HepG2 (cell line): ENCODE data around the gene PRTN3. TPM values are rescaled to one million over a fixed set of nuclear protein-coding genes. Genes with fewer than 3 reads are reported as not detected.

Experiments
- ATAC-seq: fragments of 200-7000 bp; cut with Tn5 transposase; 3 replicates; pipeline ENCODE4 v1.9.1; 2020; ENCODE audit warnings: mild to moderate bottlenecking, moderate library complexity
- BruUV-seq: library from RNA; stranded (reverse); fragments of 400-500 nt; replicated peaks from 2 replicates; lab custom pipeline; 2021; lab: Mats Ljungman, UMichigan
- CTCF ChIA-PET: fragments of 300-600 bp; formaldehyde crosslinking; extraction: SDS; loops from one replicate; lab custom pipeline; 2021; ENCODE audit warnings: low total read pairs, inconsistent platforms, low intra/inter-chr PET ratio; lab: Yijun Ruan, JAX
- POLR2A ChIA-PET: fragments of 350-600 bp; sonication (Branson Sonifier 250); formaldehyde crosslinking; loops from one replicate; lab custom pipeline; 2020; ENCODE audit warnings: antibody characterized with exemption, inconsistent platforms; lab: Yijun Ruan, JAX
- DNase-seq: peaks from one replicate; pipeline ENCODE4 v3.0.0-alpha.2; 2015; ENCODE audit warnings: low spot score
- FAIRE-seq: peaks from 3 replicates; lab custom pipeline; 2011; peaks lifted over from hg19 to GRCh38; lab: Jason Lieb, UNC
- H2AFZ ChIP-seq: one replicate; pipeline ENCODE4 v1.6.1; 2011; ENCODE audit warnings: low read length, inconsistent platforms
- H3K27ac ChIP-seq: fragments of 300-600 bp; 3 replicates; pipeline ENCODE4 v1.8.0; 2011; ENCODE audit warnings: mixed run types, mild to moderate bottlenecking, mixed read lengths, low read length, inconsistent platforms; ENCODE audit not compliant: insufficient read depth; ENCODE audit errors: extremely low read length
- H3K27me3 ChIP-seq, 2 experiments: fragments of 200-600 bp in 1 of 2; 2 replicates in 1 of 2; 3 replicates in 1 of 2; pipeline versions ENCODE4 v1.6.0 to v1.8.0; 2011; ENCODE audit warnings: low read length in 2 of 2, mild to moderate bottlenecking in 2 of 2, moderate library complexity in 2 of 2, inconsistent platforms in 1 of 2; ENCODE audit not compliant: insufficient read depth in 2 of 2, control insufficient read depth in 1 of 2
- H3K36me3 ChIP-seq, 2 experiments: fragments of 200-600 bp in 1 of 2; replicated peaks in 1 of 2; 2 replicates in 1 of 2; 3 replicates in 1 of 2; pipeline versions ENCODE4 v1.5.1 to v1.8.0; 2011; ENCODE audit warnings: low read length in 2 of 2, inconsistent platforms in 1 of 2; ENCODE audit not compliant: insufficient read depth in 2 of 2, control insufficient read depth in 1 of 2
- H3K4me1 ChIP-seq: 2 replicates; pipeline ENCODE4 v1.5.1; 2012; ENCODE audit warnings: low read length, inconsistent platforms; ENCODE audit not compliant: insufficient read depth
- H3K4me2 ChIP-seq: 2 replicates; pipeline ENCODE4 v1.6.0; 2011; ENCODE audit warnings: low read depth, low read length, inconsistent platforms
- H3K4me3 ChIP-seq, 3 experiments: fragments of 200-600 bp in 1 of 3; sonication (generic), shearing (Covaris generic) in 1 of 3; replicated peaks in 1 of 3; 2 replicates each; pipeline ENCODE4 v1.5.1; 2011 to 2016; ENCODE audit warnings: low read length in 3 of 3, inconsistent platforms in 2 of 3, low read depth in 2 of 3, mild to moderate bottlenecking in 2 of 3, control low read depth in 1 of 3, mixed read lengths in 1 of 3; ENCODE audit not compliant: insufficient read depth in 1 of 3
- H3K79me2 ChIP-seq: one replicate; pipeline ENCODE4 v1.6.1; 2011; ENCODE audit warnings: low read length, inconsistent platforms; ENCODE audit not compliant: insufficient read depth
- H3K9ac ChIP-seq: 2 replicates; pipeline ENCODE4 v1.6.0; 2011; ENCODE audit warnings: mild to moderate bottlenecking, low read depth, low read length, inconsistent platforms; ENCODE audit not compliant: insufficient read depth
- H3K9me3 ChIP-seq: 2 replicates; pipeline ENCODE4 v1.5.1; 2012; ENCODE audit warnings: mild to moderate bottlenecking, low read length
- H4K20me1 ChIP-seq: 2 replicates; pipeline ENCODE4 v1.6.0; 2011; ENCODE audit warnings: inconsistent platforms, mild to moderate bottlenecking, low read length, moderate library complexity; ENCODE audit not compliant: insufficient read depth
- CC2D1A ChIP-seq: sonication (generic); formaldehyde crosslinking; IDR thresholded peaks from 2 replicates; pipeline ENCODE4 v1.8.1; 2023; ENCODE audit warnings: mild to moderate bottlenecking, missing genetic modification reagents
- CENPX ChIP-seq: sonication (generic); formaldehyde crosslinking; IDR thresholded peaks from 2 replicates; pipeline ENCODE4 v1.9.0; 2021; ENCODE audit warnings: mild to moderate bottlenecking, missing genetic modification reagents, moderate library complexity
- DMAP1 ChIP-seq: IDR thresholded peaks from 2 replicates; pipeline ENCODE4 v1.6.1; 2016
- HDAC1 ChIP-seq: sonication (generic); formaldehyde crosslinking; IDR thresholded peaks from 2 replicates; pipeline ENCODE4 v1.5.1; 2020; ENCODE audit warnings: mild to moderate bottlenecking, missing genetic modification reagents
- NKX3-1 ChIP-seq: sonication (generic); formaldehyde crosslinking; IDR thresholded peaks from 2 replicates; pipeline ENCODE4 v1.5.0; 2020; ENCODE audit warnings: missing genetic modification reagents
- NR2F2 ChIP-seq: IDR thresholded peaks from 2 replicates; pipeline ENCODE4 v1.6.1; 2012; ENCODE audit warnings: low read depth, inconsistent platforms, borderline replicate concordance
- NR3C1 ChIP-seq: sonication (generic); formaldehyde crosslinking; IDR thresholded peaks from 2 replicates; pipeline ENCODE4 v1.4.0; 2020; ENCODE audit warnings: missing genetic modification reagents
- PITX1 ChIP-seq: sonication (generic); formaldehyde crosslinking; IDR thresholded peaks from 2 replicates; pipeline ENCODE4 v1.5.1; 2020; ENCODE audit warnings: mild to moderate bottlenecking, missing genetic modification reagents
- RXRB ChIP-seq: IDR thresholded peaks from 2 replicates; pipeline ENCODE4 v1.6.1; 2016; ENCODE audit warnings: borderline replicate concordance, missing genetic modification reagents, missing compliant biosample characterization
- SP1 ChIP-seq, 2 experiments: fragments of 450-650 bp in 1 of 2; sonication (generic) in 1 of 2; formaldehyde crosslinking in 1 of 2; IDR thresholded peaks; 2 replicates each; pipeline versions ENCODE4 v1.4.0 to v1.6.1; 2016 to 2020; ENCODE audit warnings: missing genetic modification reagents in 1 of 2
- TCF12 ChIP-seq, 2 experiments: fragments of 450-650 bp in 1 of 2; sonication (generic) in 1 of 2; formaldehyde crosslinking in 1 of 2; IDR thresholded peaks; 2 replicates each; pipeline versions ENCODE4 v1.6.1 to v1.8.0; 2017 to 2022; ENCODE audit warnings: antibody characterized with exemption in 1 of 2, mild to moderate bottlenecking in 1 of 2, missing genetic modification reagents in 1 of 2, moderate library complexity in 1 of 2
- TRIM24 ChIP-seq: sonication (generic); formaldehyde crosslinking; IDR thresholded peaks from 2 replicates; pipeline ENCODE4 v1.8.0; 2022; ENCODE audit warnings: mild to moderate bottlenecking, missing genetic modification reagents
- ZBTB7A ChIP-seq: sonication (generic); formaldehyde crosslinking; IDR thresholded peaks from 2 replicates; pipeline ENCODE4 v1.8.0; 2022; ENCODE audit warnings: mild to moderate bottlenecking, missing genetic modification reagents
- ZNF30 ChIP-seq: sonication (generic); formaldehyde crosslinking; IDR thresholded peaks from 2 replicates; pipeline ENCODE4 v1.5.0; 2020; ENCODE audit warnings: mild to moderate bottlenecking, missing genetic modification reagents
- ZNF354B ChIP-seq: sonication (generic); formaldehyde crosslinking; IDR thresholded peaks from 2 replicates; pipeline ENCODE4 v1.8.0; 2022; ENCODE audit warnings: mild to moderate bottlenecking, missing genetic modification reagents
- ZNF44 ChIP-seq: sonication (generic); formaldehyde crosslinking; IDR thresholded peaks from 2 replicates; pipeline ENCODE4 v1.5.1; 2020; ENCODE audit warnings: mild to moderate bottlenecking, missing genetic modification reagents
- ZNF883 ChIP-seq: sonication (generic); formaldehyde crosslinking; IDR thresholded peaks from 2 replicates; pipeline ENCODE4 v1.5.1; 2020; ENCODE audit warnings: mild to moderate bottlenecking, missing genetic modification reagents; ENCODE audit errors: not compliant biosample characterization
- WGBS: methylation state at CpG from one replicate; pipeline ENCODE4 v1.1.6; 2017; ENCODE audit warnings: low lambda C conversion rate; 5-methylcytosine and 5-hydroxymethylcytosine counted together
- in situ Hi-C: cut with HindIII; loops from 2 replicates; pipeline ENCODE4 v1.10.0; 2017; ENCODE audit warnings: low pct_unique_long_range_greater_than_20kb; ENCODE audit not compliant: extremely low pct_ligation_motif_present
- intact Hi-C: fragments of 100-400 bp; cut with micrococcal nuclease; formaldehyde crosslinking; loops from one replicate; pipeline ENCODE4 v1.10.0; 2022; ENCODE audit not compliant: unreplicated experiment
- polyA plus RNA-seq, 8 experiments: library from polyadenylated mRNA; depleted of rRNA in 3 of 8; stranded (reverse) in 7 of 8; unstranded in 1 of 8; fragments of >200 nt; fragmentation: Illumina TruSeq in 4 of 8; extraction: Trizol in 4 of 8; gene quantifications; 2 replicates each; pipeline versions ENCODE4 v1.2.1 to v1.2.3, GENCODE V29; 2011 to 2016; ENCODE audit warnings: low read depth in 4 of 8, missing spikeins in 1 of 8, mixed read lengths in 1 of 8; ENCODE audit not compliant: insufficient read depth in 1 of 8
- total RNA-seq, 5 experiments: library from RNA; depleted of rRNA; stranded (reverse); fragments of >200 nt; fragmentation: Illumina TruSeq; extraction: Trizol; gene quantifications; 2 replicates each; pipeline ENCODE4 v1.2.3, GENCODE V29; 2016; ENCODE audit warnings: low read depth in 1 of 5
- TF ChIP-seq, protein P1 (sequence below): sonication (generic); formaldehyde crosslinking; IDR thresholded peaks from 2 replicates; pipeline ENCODE4 v1.5.0; 2020; ENCODE audit warnings: missing genetic modification reagents
- TF ChIP-seq, protein P2 (sequence below): sonication (generic); formaldehyde crosslinking; IDR thresholded peaks from 2 replicates; pipeline ENCODE4 v1.8.0; 2023; ENCODE audit warnings: mild to moderate bottlenecking, missing genetic modification reagents
- TF ChIP-seq, protein P3 (sequence below): sonication (generic); formaldehyde crosslinking; IDR thresholded peaks from 2 replicates; pipeline ENCODE4 v1.4.0; 2020; ENCODE audit warnings: missing genetic modification reagents

Gene PRTN3
- total and polyA plus RNA-seq, 2 of the 13 experiments (the other 11 are each of a cell fraction or from before 2014, with no cell fraction given) = not detected

DNA sequence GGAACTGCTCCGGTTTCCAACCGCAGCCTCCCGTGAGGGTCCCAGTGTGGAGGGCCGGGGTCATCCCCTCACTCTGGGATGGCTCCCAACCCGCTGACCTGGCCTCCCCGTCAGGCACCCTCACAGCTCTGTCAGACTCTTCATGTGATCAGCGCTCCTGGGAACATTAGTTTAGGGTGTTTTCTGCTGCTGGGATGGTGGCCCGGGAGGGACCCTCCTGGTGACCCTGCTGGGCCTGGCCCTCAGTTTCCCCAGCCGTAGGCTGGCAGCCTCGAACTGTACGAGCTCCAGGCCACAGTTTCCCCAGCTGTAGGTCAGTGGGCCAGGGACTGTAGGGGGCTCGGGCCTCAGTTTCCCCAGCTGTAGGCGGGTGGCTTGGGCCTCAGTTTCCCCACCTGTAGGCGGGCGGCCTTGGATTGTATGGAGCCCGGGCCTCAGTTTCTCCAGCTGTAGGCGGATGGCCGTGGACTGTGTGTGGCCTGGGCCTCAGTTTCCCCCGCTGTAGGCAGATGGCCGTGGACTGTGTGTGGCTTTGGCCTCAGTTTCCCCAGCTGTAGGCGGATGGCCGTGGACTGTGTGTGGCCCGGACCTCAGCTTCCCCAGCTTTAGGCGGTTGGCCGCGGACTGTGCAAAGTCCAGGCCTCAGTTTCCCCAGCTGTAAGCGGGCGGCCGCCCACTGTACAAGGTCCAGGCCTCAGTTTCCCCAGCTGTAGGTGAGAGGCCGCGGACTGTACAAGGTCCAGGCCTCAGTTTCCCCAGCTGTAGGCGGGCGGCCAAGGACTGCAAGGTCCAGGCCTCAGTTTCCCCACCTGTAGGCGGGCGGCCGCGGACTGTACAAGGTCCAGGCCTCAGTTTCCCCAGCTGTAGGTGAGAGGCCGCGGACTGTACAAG lies 44.9 kb upstream of the PRTN3 start:
- 67% methylated on average over 11 of the region's 39 CpGs for WGBS
- Histone ChIP-seq H3K9ac (peak overlapping the region; percentile 91), H3K27me3 (no peaks in the 10 kb centered on the region; a peak in 1 of 5 replicates), H3K4me1 (peaks cover 69% of the 10 kb centered on the region), H3K79me2 (peaks cover 30% of the 10 kb centered on the region), H3K4me3 (peak overlapping the region; percentile 69 to 85 (median 69)), H3K27ac (peak overlapping the region; percentile 87), H4K20me1 (peaks cover 28% of the 10 kb centered on the region), H3K9me3 (no peaks in the 10 kb centered on the region), H2AFZ (no peak overlapping the region), H3K4me2 (peak overlapping the region; percentile 77), H3K36me3 (peaks cover 7 to 9% of the 10 kb centered on the region in 2 experiments; a peak in 4 of 5 replicates)
- ATAC-seq (no peak), DNase-seq (no peak), FAIRE-seq (no peak)
- in situ Hi-C loops = no loop called here
- no TSS peak for BruUV-seq
- ChIA-PET CTCF (no interaction called here), POLR2A (interaction anchor here (1.6 to 2.0 kb wide), 2 partner anchors 14 to 56 kb away, joined by 4 to 10 read pairs; no protein-coding TSS in a partner anchor)
- intact Hi-C loops = no loop called here
- no peak for TF ChIP-seq NR3C1
- TF ChIP-seq DMAP1 = no peak
- no peak for TF ChIP-seq NR2F2
- TF ChIP-seq RXRB (CRISPR knock-in tag) = no peak
- TF ChIP-seq, protein P1, sequence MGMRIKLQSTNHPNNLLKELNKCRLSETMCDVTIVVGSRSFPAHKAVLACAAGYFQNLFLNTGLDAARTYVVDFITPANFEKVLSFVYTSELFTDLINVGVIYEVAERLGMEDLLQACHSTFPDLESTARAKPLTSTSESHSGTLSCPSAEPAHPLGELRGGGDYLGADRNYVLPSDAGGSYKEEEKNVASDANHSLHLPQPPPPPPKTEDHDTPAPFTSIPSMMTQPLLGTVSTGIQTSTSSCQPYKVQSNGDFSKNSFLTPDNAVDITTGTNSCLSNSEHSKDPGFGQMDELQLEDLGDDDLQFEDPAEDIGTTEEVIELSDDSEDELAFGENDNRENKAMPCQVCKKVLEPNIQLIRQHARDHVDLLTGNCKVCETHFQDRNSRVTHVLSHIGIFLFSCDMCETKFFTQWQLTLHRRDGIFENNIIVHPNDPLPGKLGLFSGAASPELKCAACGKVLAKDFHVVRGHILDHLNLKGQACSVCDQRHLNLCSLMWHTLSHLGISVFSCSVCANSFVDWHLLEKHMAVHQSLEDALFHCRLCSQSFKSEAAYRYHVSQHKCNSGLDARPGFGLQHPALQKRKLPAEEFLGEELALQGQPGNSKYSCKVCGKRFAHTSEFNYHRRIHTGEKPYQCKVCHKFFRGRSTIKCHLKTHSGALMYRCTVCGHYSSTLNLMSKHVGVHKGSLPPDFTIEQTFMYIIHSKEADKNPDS (CRISPR knock-in tag) = no peak
- TF ChIP-seq TCF12 (IDR thresholded peaks at IDR 0.05) = no peak
- no peak for TF ChIP-seq TCF12 (CRISPR knock-in tag; IDR thresholded peaks at IDR 0.05)
- TF ChIP-seq NKX3-1 = no peak
- TF ChIP-seq, protein P2, sequence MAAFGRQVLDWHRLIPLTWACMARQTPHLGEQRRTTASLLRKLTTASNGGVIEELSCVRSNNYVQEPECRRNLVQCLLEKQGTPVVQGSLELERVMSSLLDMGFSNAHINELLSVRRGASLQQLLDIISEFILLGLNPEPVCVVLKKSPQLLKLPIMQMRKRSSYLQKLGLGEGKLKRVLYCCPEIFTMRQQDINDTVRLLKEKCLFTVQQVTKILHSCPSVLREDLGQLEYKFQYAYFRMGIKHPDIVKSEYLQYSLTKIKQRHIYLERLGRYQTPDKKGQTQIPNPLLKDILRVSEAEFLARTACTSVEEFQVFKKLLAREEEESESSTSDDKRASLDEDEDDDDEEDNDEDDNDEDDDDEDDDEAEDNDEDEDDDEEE (CRISPR knock-in tag) = no peak
- TF ChIP-seq TRIM24 (CRISPR knock-in tag) = 0 out of 2 replicates have a peak, but pooled peaks have one; percentile 14
- no peak for TF ChIP-seq ZNF354B (CRISPR knock-in tag)
- TF ChIP-seq, protein P3, sequence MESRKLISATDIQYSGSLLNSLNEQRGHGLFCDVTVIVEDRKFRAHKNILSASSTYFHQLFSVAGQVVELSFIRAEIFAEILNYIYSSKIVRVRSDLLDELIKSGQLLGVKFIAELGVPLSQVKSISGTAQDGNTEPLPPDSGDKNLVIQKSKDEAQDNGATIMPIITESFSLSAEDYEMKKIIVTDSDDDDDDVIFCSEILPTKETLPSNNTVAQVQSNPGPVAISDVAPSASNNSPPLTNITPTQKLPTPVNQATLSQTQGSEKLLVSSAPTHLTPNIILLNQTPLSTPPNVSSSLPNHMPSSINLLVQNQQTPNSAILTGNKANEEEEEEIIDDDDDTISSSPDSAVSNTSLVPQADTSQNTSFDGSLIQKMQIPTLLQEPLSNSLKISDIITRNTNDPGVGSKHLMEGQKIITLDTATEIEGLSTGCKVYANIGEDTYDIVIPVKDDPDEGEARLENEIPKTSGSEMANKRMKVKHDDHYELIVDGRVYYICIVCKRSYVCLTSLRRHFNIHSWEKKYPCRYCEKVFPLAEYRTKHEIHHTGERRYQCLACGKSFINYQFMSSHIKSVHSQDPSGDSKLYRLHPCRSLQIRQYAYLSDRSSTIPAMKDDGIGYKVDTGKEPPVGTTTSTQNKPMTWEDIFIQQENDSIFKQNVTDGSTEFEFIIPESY (CRISPR knock-in tag) = peak; percentile 52; the same call in 1 of the 2 replicates
- no peak for TF ChIP-seq CENPX (CRISPR knock-in tag)
- TF ChIP-seq SP1 (IDR thresholded peaks at IDR 0.05) = no peak
- no peak for TF ChIP-seq SP1 (CRISPR knock-in tag; IDR thresholded peaks at IDR 0.05)
- peak; percentile 14 for TF ChIP-seq ZNF883 (CRISPR knock-in tag)
- TF ChIP-seq PITX1 (CRISPR knock-in tag) = 0 out of 2 replicates have a peak, but pooled peaks have one; percentile 17
- TF ChIP-seq ZBTB7A = no peak
- TF ChIP-seq ZNF44 (CRISPR knock-in tag) = no peak
- TF ChIP-seq HDAC1 (CRISPR knock-in tag) = no peak
- no peak for TF ChIP-seq CC2D1A (CRISPR knock-in tag)
- TF ChIP-seq ZNF30 = no peak
